ENCODE data around the gene PCSK6.

DNA sequence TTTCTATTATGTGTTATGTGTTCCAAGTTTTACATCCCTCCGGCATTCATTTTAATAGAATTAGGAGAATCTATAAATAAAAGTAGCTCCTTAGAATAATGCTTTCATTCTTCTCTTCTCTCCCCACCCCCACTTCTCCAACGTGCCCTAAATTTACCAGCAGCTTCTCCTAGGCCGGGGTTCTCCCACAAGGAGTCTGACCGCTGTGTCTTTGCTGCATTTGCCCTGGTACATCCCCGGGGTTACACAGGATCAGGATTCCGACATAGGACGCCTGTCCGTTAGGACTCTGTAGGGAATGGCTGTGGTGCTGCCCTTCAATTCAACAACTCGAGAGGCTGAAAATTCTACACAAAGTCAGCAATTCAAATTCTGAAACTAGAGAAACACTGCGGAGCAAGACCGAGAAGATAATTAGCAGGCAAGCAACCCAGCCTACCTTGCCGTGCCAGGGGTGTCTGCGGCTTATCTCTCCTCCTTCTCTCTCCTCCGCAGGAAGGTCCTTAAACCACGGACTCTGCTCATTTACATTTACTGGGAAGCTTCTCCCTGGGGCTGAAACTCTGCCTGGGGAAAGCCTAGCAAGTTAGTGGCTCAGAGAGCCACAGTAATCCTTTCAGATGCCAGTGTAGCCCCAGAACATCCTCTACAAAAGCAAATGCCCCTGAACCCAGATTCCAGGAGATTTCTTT lies 18.8 kb downstream of the PCSK6 start:
- TF ChIP-seq, protein P1, sequence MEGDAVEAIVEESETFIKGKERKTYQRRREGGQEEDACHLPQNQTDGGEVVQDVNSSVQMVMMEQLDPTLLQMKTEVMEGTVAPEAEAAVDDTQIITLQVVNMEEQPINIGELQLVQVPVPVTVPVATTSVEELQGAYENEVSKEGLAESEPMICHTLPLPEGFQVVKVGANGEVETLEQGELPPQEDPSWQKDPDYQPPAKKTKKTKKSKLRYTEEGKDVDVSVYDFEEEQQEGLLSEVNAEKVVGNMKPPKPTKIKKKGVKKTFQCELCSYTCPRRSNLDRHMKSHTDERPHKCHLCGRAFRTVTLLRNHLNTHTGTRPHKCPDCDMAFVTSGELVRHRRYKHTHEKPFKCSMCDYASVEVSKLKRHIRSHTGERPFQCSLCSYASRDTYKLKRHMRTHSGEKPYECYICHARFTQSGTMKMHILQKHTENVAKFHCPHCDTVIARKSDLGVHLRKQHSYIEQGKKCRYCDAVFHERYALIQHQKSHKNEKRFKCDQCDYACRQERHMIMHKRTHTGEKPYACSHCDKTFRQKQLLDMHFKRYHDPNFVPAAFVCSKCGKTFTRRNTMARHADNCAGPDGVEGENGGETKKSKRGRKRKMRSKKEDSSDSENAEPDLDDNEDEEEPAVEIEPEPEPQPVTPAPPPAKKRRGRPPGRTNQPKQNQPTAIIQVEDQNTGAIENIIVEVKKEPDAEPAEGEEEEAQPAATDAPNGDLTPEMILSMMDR (conservative IDR thresholded peaks at IDR 0.05; ENCODE audit: low read length): no peak
- no peak for TF ChIP-seq EZH2phosphoT487 (IDR thresholded peaks at IDR 0.05; ENCODE audit: borderline replicate concordance, low read depth, low read length)
